SU-DHL-6 (cell line): ENCODE results near the gene ZNF516.

Experiments used
- CTCF ChIP-seq: fragments of 200-600 bp; sonication (generic); IDR thresholded peaks from one replicate; pipeline ENCODE4 v1.5.1; 2017; ENCODE audit warnings: antibody characterized with exemption, mild to moderate bottlenecking, low read length, moderate library complexity; ENCODE audit not compliant: insufficient read depth, poor library complexity, severe bottlenecking
- EZH2phosphoT487 ChIP-seq: fragments of 200-600 bp; sonication (generic), shearing (Covaris generic); conservative IDR thresholded peaks from 2 replicates; pipeline ENCODE4 v1.6.1; 2018; ENCODE audit warnings: mild to moderate bottlenecking, antibody characterized with exemption, low read length, moderate library complexity, mixed read lengths

GRCh38 chr18:76435316-76435989 is 59.6 kb downstream of the ZNF516 start:
- TF ChIP-seq CTCF (no peak), EZH2phosphoT487 (no peak)
